ENCODE results near the gene NUDT4. TPM values are rescaled to one million over a fixed set of nuclear protein-coding genes. Genes with fewer than 3 reads are reported as not detected.
A peak's percentile ranks its signal among the peaks of the same experiment; 100 is the strongest.

The NUDT4 gene
- total and polyA plus RNA-seq, 9 of the 15 experiments (the other 6 are each of a cell fraction or from before 2014, with no cell fraction given) = 38.1 to 164 (median 99.2) TPM

- TF ChIP-seq ATF3 (IDR thresholded peaks at IDR 0.05) = peak; percentile 88
- no peak for TF ChIP-seq ATF3 (CRISPR knock-in tag; conservative IDR thresholded peaks at IDR 0.05)
- no peak for TF ChIP-seq ZBTB9 (CRISPR knock-in tag; IDR thresholded peaks at IDR 0.05)
- no peak for TF ChIP-seq POLR3G (IDR thresholded peaks at IDR 0.05; ENCODE audit: extremely low read depth, insufficient read length, insufficient replicate concordance)
- no peak for TF ChIP-seq USF1 (CRISPR knock-in tag; IDR thresholded peaks at IDR 0.05)
- TF ChIP-seq CTCF (IDR thresholded peaks at IDR 0.05 in 2 of 3, conservative IDR thresholded peaks at IDR 0.05 in 1 of 3; ENCODE audit: insufficient read depth in 2 of 3, low read depth in 1 of 3, low read length in 3 of 3) = peak in 2 of 3 experiments; percentile 17 to 40; a peak in 2 of 6 replicates
- TF ChIP-seq RB1 (IDR thresholded peaks at IDR 0.05; ENCODE audit: low read depth) = no peak
- TF ChIP-seq ZBTB8A (IDR thresholded peaks at IDR 0.05; ENCODE audit: partially characterized antibody) = no peak
- no peak for TF ChIP-seq SMARCB1 (IDR thresholded peaks at IDR 0.05; ENCODE audit: insufficient read length, low read depth)
- TF ChIP-seq OTX1 (CRISPR knock-in tag; IDR thresholded peaks at IDR 0.05) = no peak
- no peak for TF ChIP-seq ZNF143 (CRISPR knock-in tag; IDR thresholded peaks at IDR 0.05)
- TF ChIP-seq LEF1 (IDR thresholded peaks at IDR 0.05) = no peak
- no peak for TF ChIP-seq ELK3 (CRISPR knock-in tag; IDR thresholded peaks at IDR 0.05)
- no peak for TF ChIP-seq ZBTB5 (IDR thresholded peaks at IDR 0.05)
- no peak for TF ChIP-seq FUS (optimal IDR thresholded peaks at IDR 0.05; ENCODE audit: low read depth, low read length)
- peak; percentile 46 for TF ChIP-seq ARID1B (IDR thresholded peaks at IDR 0.05)
- no peak for TF ChIP-seq NBN (IDR thresholded peaks at IDR 0.05; ENCODE audit: low read depth)
- TF ChIP-seq LARP7 (IDR thresholded peaks at IDR 0.05) = no peak
- no peak for TF ChIP-seq XRCC3 (IDR thresholded peaks at IDR 0.05)
- TF ChIP-seq ZNF644 (tag; IDR thresholded peaks at IDR 0.05; ENCODE audit: low read depth) = no peak
- TF ChIP-seq C11orf30 (IDR thresholded peaks at IDR 0.05; ENCODE audit: low read depth) = no peak
Observed at GRCh38 chr12:93380480-93381121, 2.9 kb downstream of the NUDT4 start (continued).
